GM21423 (cell line): ENCODE results near the gene GGT1.
A peak's percentile ranks its signal among the peaks of the same experiment; 100 is the strongest.
"Not testable (repeated sequence)": the region's sequence is repeated elsewhere in the genome, so short reads cannot be mapped to it uniquely, and the experiment has no call there.

Source experiments
- ATAC-seq: cut with Tn5 transposase; IDR thresholded peaks from one replicate; pipeline ENCODE4 v1.9.1; 2021; ENCODE audit warnings: mild to moderate bottlenecking, moderate library complexity; ENCODE audit not compliant: unreplicated experiment

The GGT1 gene

GRCh38 chr22:24602847-24603769 lies at the start of gene GGT1:
Gene GGT1 (plus strand): TSS chr22:24603193. CDS start chr22:24611082, 7,889 bp downstream.
- not testable (repeated sequence) for ATAC-seq

GRCh38 chr22:24553597-24554312 lies 49.2 kb upstream of the GGT1 start:
- no peak for ATAC-seq

- ATAC-seq = peak; percentile 9
These were observed 48.5 kb upstream of the GGT1 start, which contains the start of gene GUCD1 for GRCh38 chr22:24554313-24555164. Gene GUCD1 (minus strand): TSS chr22:24555138. CDS start chr22:24554991, 147 bp downstream.

- peak; percentile 70 for ATAC-seq
These were observed 47.6 kb upstream of the GGT1 start, which contains the start of gene SNRPD3 for GRCh38 chr22:24555165-24556039. Gene SNRPD3 (plus strand): TSS chr22:24555999. CDS start chr22:24557675, 1,676 bp downstream.

GRCh38 chr22:24559471-24559870 lies 43.5 kb upstream of the GGT1 start:
- no peak for ATAC-seq

- no peak for ATAC-seq
These were observed 39.7 kb upstream of the GGT1 start for GRCh38 chr22:24563246-24563645.

- no peak for ATAC-seq
These were observed 38.5 kb upstream of the GGT1 start for GRCh38 chr22:24564376-24565058.

- ATAC-seq = no peak
These were observed 37.9 kb upstream of the GGT1 start for GRCh38 chr22:24565077-24565476.

- ATAC-seq = no peak
These were observed 36.0 kb upstream of the GGT1 start for GRCh38 chr22:24566899-24567511.

- no peak for ATAC-seq
These were observed 35.3 kb upstream of the GGT1 start for GRCh38 chr22:24567668-24568067.

- no peak for ATAC-seq
These were observed 31.7 kb upstream of the GGT1 start for GRCh38 chr22:24571266-24571665.

- ATAC-seq = no peak
These were observed 26.2 kb upstream of the GGT1 start for GRCh38 chr22:24576778-24577177.

GRCh38 chr22:24578355-24579257 lies 24.4 kb upstream of the GGT1 start:
- no peak for ATAC-seq

- ATAC-seq = no peak
These were observed 23.8 kb upstream of the GGT1 start for GRCh38 chr22:24579258-24579601.

GRCh38 chr22:24580276-24580675 lies 22.7 kb upstream of the GGT1 start:
- no peak for ATAC-seq

GRCh38 chr22:24582056-24582814 lies 20.8 kb upstream of the GGT1 start:
- no peak for ATAC-seq
